ENCODE data around the gene SLC6A7. TPM values are rescaled to one million over a fixed set of nuclear protein-coding genes. Genes with fewer than 3 reads are reported as not detected.

Gene SLC6A7
- total RNA-seq: not detected

- no peak for DNase-seq
- peaks cover 42% of the 10 kb centered on the region for H3K27me3 Mint-ChIP-seq
- H3K36me3 Mint-ChIP-seq (ENCODE audit: low read depth): no peaks in the 10 kb centered on the region
- POLR2A ChIA-PET: no interaction called here
- H3K27ac Mint-ChIP-seq: no peak within 1 kb of the TSS
- H3K4me1 Mint-ChIP-seq: no peaks in the 10 kb centered on the region
- no peak within 1 kb of the TSS for H3K4me3 Mint-ChIP-seq
- CTCF ChIA-PET: no interaction called here
- no peaks in the 10 kb centered on the region for H3K9me3 Mint-ChIP-seq
These were observed at the start of gene SLC6A7 for GRCh38 chr5:150189728-150190502. SLC6A7 (plus strand) TSS chr5:150190062; CDS start chr5:150190328, 266 bp downstream.

- no peaks in the 10 kb centered on the region for H3K36me3 Mint-ChIP-seq (ENCODE audit: low read depth)
- peaks cover 18% of the 10 kb centered on the region for H3K4me1 Mint-ChIP-seq
- POLR2A ChIA-PET: no interaction called here
- no peaks in the 10 kb centered on the region for H3K9me3 Mint-ChIP-seq
- H3K4me3 Mint-ChIP-seq: no peak overlapping the region
- CTCF ChIA-PET: no interaction called here
- no peak overlapping the region for H3K27ac Mint-ChIP-seq
- H3K27me3 Mint-ChIP-seq: peaks cover under 1% of the 10 kb centered on the region
- DNase-seq: no peak
These were observed 49.0 kb upstream of the SLC6A7 start for GRCh38 chr5:150140830-150141229.

- DNase-seq: no peak
- no peak overlapping the region for H3K27ac Mint-ChIP-seq
- H3K36me3 Mint-ChIP-seq (ENCODE audit: low read depth): no peaks in the 10 kb centered on the region
- CTCF ChIA-PET: no interaction called here
- no peak overlapping the region for H3K4me3 Mint-ChIP-seq
- peaks cover 20% of the 10 kb centered on the region for H3K4me1 Mint-ChIP-seq
- H3K9me3 Mint-ChIP-seq: no peaks in the 10 kb centered on the region
- POLR2A ChIA-PET: no interaction called here
- peaks cover 2% of the 10 kb centered on the region for H3K27me3 Mint-ChIP-seq
These were observed 48.2 kb upstream of the SLC6A7 start for GRCh38 chr5:150141544-150142184.

- Mint-ChIP-seq H3K9me3 (no peaks in the 10 kb centered on the region), H3K27me3 (peaks cover 2% of the 10 kb centered on the region), H3K36me3 (ENCODE audit: low read depth) (no peaks in the 10 kb centered on the region), H3K4me1 (peaks cover 20% of the 10 kb centered on the region), H3K4me3 (no peak overlapping the region), H3K27ac (no peak overlapping the region)
- DNase-seq: no peak
- POLR2A ChIA-PET: no interaction called here
- CTCF ChIA-PET: no interaction called here
These were observed 47.5 kb upstream of the SLC6A7 start for GRCh38 chr5:150142185-150142958.

- CTCF ChIA-PET: no interaction called here
- Mint-ChIP-seq H3K27me3 (peaks cover 2% of the 10 kb centered on the region), H3K9me3 (no peaks in the 10 kb centered on the region), H3K36me3 (ENCODE audit: low read depth) (no peaks in the 10 kb centered on the region), H3K4me3 (no peak overlapping the region), H3K4me1 (peaks cover 24% of the 10 kb centered on the region), H3K27ac (no peak overlapping the region)
- no peak for DNase-seq
- POLR2A ChIA-PET: no interaction called here
These were observed 46.9 kb upstream of the SLC6A7 start for GRCh38 chr5:150142959-150143349.

GRCh38 chr5:150143350-150144245, 46.3 kb upstream of the SLC6A7 start:
- no peak for DNase-seq
- no peak overlapping the region for H3K4me3 Mint-ChIP-seq
- H3K36me3 Mint-ChIP-seq (ENCODE audit: low read depth): no peaks in the 10 kb centered on the region
- peaks cover 29% of the 10 kb centered on the region for H3K4me1 Mint-ChIP-seq
- CTCF ChIA-PET: no interaction called here
- POLR2A ChIA-PET: no interaction called here
- H3K9me3 Mint-ChIP-seq: no peaks in the 10 kb centered on the region
- no peak overlapping the region for H3K27ac Mint-ChIP-seq
- H3K27me3 Mint-ChIP-seq: peaks cover 2% of the 10 kb centered on the region

GRCh38 chr5:150144246-150144801, 45.5 kb upstream of the SLC6A7 start:
- POLR2A ChIA-PET: interaction anchor here (1.5 kb wide), 1 partner anchor 8 kb away, joined by 5 read pairs; no protein-coding TSS in a partner anchor
- Mint-ChIP-seq H3K4me3 (no peak overlapping the region), H3K4me1 (peaks cover 37% of the 10 kb centered on the region), H3K36me3 (ENCODE audit: low read depth) (no peaks in the 10 kb centered on the region), H3K27ac (no peak overlapping the region), H3K27me3 (peaks cover 2% of the 10 kb centered on the region), H3K9me3 (no peaks in the 10 kb centered on the region)
- DNase-seq: no peak
- CTCF ChIA-PET: no interaction called here

- H3K4me1 Mint-ChIP-seq: peaks cover 42% of the 10 kb centered on the region
- H3K9me3 Mint-ChIP-seq: no peaks in the 10 kb centered on the region
- no peak overlapping the region for H3K27ac Mint-ChIP-seq
- CTCF ChIA-PET: interaction anchor here (1.2 kb wide), 1 partner anchor 32 kb away, joined by 3 read pairs; no protein-coding TSS in a partner anchor
- peaks cover 2% of the 10 kb centered on the region for H3K27me3 Mint-ChIP-seq
- no peak for DNase-seq
- H3K4me3 Mint-ChIP-seq: no peak overlapping the region
- no peaks in the 10 kb centered on the region for H3K36me3 Mint-ChIP-seq (ENCODE audit: low read depth)
- POLR2A ChIA-PET: interaction anchor here (1.4 to 1.5 kb wide), 2 partner anchors 9 to 213 kb away, joined by 3 to 5 read pairs; partner anchors contain the start of gene TCOF1
These were observed 45.0 kb upstream of the SLC6A7 start for GRCh38 chr5:150144879-150145278.

- Mint-ChIP-seq H3K4me3 (no peak overlapping the region), H3K4me1 (peaks cover 55% of the 10 kb centered on the region), H3K27me3 (peaks cover 2% of the 10 kb centered on the region), H3K9me3 (no peaks in the 10 kb centered on the region), H3K36me3 (ENCODE audit: low read depth) (no peaks in the 10 kb centered on the region), H3K27ac (no peak overlapping the region)
- CTCF ChIA-PET: interaction anchor here (1.1 to 1.6 kb wide), 2 partner anchors 11 to 72 kb away, joined by 3 read pairs; no protein-coding TSS in a partner anchor
- no peak for DNase-seq
- POLR2A ChIA-PET: interaction anchor here (1.5 kb wide), 1 partner anchor 10 kb away, joined by 5 read pairs; no protein-coding TSS in a partner anchor
These were observed 43.6 kb upstream of the SLC6A7 start for GRCh38 chr5:150146235-150146634.

- POLR2A ChIA-PET: no interaction called here
- H3K4me3 Mint-ChIP-seq: no peak overlapping the region
These were observed 42.8 kb upstream of the SLC6A7 start for GRCh38 chr5:150146862-150147601.

GRCh38 chr5:150147670-150148069, 42.2 kb upstream of the SLC6A7 start:
- Mint-ChIP-seq H3K9me3 (no peaks in the 10 kb centered on the region), H3K27me3 (peaks cover 4% of the 10 kb centered on the region), H3K4me3 (no peak overlapping the region), H3K4me1 (peaks cover 60% of the 10 kb centered on the region), H3K36me3 (ENCODE audit: low read depth) (no peaks in the 10 kb centered on the region), H3K27ac (no peak overlapping the region)
- DNase-seq: no peak
- ChIA-PET POLR2A (no interaction called here), CTCF (interaction anchor here (2.5 kb wide), 1 partner anchor 18 kb away, joined by 8 read pairs; no protein-coding TSS in a partner anchor)

More at GRCh38 chr5:150146862-150147601, 42.8 kb upstream of the SLC6A7 start:
- Mint-ChIP-seq H3K27me3 (peaks cover 2% of the 10 kb centered on the region), H3K4me1 (peaks cover 55% of the 10 kb centered on the region), H3K9me3 (no peaks in the 10 kb centered on the region), H3K27ac (no peak overlapping the region), H3K36me3 (ENCODE audit: low read depth) (no peaks in the 10 kb centered on the region)
- DNase-seq: no peak
- CTCF ChIA-PET: interaction anchor here (1.6 kb wide), 1 partner anchor 10 kb away, joined by 3 read pairs; no protein-coding TSS in a partner anchor
